C1 segment of cervical spinal cord (tissue), 14 donors: ENCODE results near the gene SFXN2.
A peak's percentile ranks its signal among the peaks of the same experiment; 100 is the strongest.
"Not testable (repeated sequence)": the region's sequence is repeated elsewhere in the genome, so short reads cannot be mapped to it uniquely, and the experiment has no call there.

Experiments used
- DNase-seq, 14 donors: peaks; one replicate each; lab custom pipeline; 2025; lab: John Stamatoyannopoulos, UW

Gene SFXN2

GRCh38 chr10:102714621-102715455, at the start of gene SFXN2:
TSS of gene SFXN2 (plus strand) at chr10:102714636. CDS start at chr10:102726637, 12,001 bp downstream.
- peak in 4 of 14 donors; percentile 31 to 82 (median 54) for DNase-seq

GRCh38 chr10:102665904-102666509, 48.4 kb upstream of the SFXN2 start:
- no peak for DNase-seq

GRCh38 chr10:102667411-102667810, 47.0 kb upstream of the SFXN2 start:
- not testable (repeated sequence) for DNase-seq

- DNase-seq, result no peak
Observed at GRCh38 chr10:102668326-102669107, 45.9 kb upstream of the SFXN2 start.

GRCh38 chr10:102669206-102670064, 45.0 kb upstream of the SFXN2 start:
- peak in 4 of 14 donors; percentile 28 to 79 (median 34) for DNase-seq

- DNase-seq, result no peak
Observed at GRCh38 chr10:102670065-102670670, 44.3 kb upstream of the SFXN2 start.

GRCh38 chr10:102670871-102671434, 43.5 kb upstream of the SFXN2 start:
- DNase-seq, result no peak

- no peak for DNase-seq
Observed at GRCh38 chr10:102673236-102673818, 41.1 kb upstream of the SFXN2 start.

GRCh38 chr10:102673819-102674511, 40.5 kb upstream of the SFXN2 start:
- peak in 10 of 14 donors; percentile 14 to 66 (median 52) for DNase-seq

GRCh38 chr10:102674566-102674965, 39.9 kb upstream of the SFXN2 start:
- DNase-seq, result peak in 1 of 14 donors; percentile 60

- DNase-seq, result peak in 2 of 14 donors; percentile 34 to 36
Observed at GRCh38 chr10:102675011-102675665, 39.3 kb upstream of the SFXN2 start.

GRCh38 chr10:102675666-102676533, 38.5 kb upstream of the SFXN2 start:
- DNase-seq, result peak in 3 of 14 donors; percentile 26 to 34 (median 29)

GRCh38 chr10:102676534-102677315, 37.7 kb upstream of the SFXN2 start:
- no peak for DNase-seq

- DNase-seq, result no peak
Observed at GRCh38 chr10:102677331-102678067, 36.9 kb upstream of the SFXN2 start.

GRCh38 chr10:102678068-102678400, 36.4 kb upstream of the SFXN2 start:
- DNase-seq, result no peak

- DNase-seq, result peak in 11 of 14 donors; percentile 38 to 86 (median 79)
Observed at GRCh38 chr10:102678842-102679289, 35.6 kb upstream of the SFXN2 start.
